Kidney epithelial cell (primary cell): Measurements from ENCODE around the gene LCOR. TPM values are rescaled to one million over a fixed set of nuclear protein-coding genes. Genes with fewer than 3 reads are reported as not detected.

Source experiments
- DNase-seq: peaks from one replicate; pipeline ENCODE4 v3.0.0-alpha.2; 2010; ENCODE audit warnings: low read depth
- H3K27me3 ChIP-seq: 2 replicates; pipeline ENCODE4 v1.6.0; 2011; ENCODE audit warnings: low read length; ENCODE audit not compliant: control insufficient read depth, insufficient read depth
- H3K36me3 ChIP-seq: 2 replicates; pipeline ENCODE4 v1.5.1; 2011; ENCODE audit warnings: low read length; ENCODE audit not compliant: control insufficient read depth, insufficient read depth
- H3K4me3 ChIP-seq: 2 replicates; pipeline ENCODE4 v1.5.1; 2011; ENCODE audit warnings: low read depth, mild to moderate bottlenecking, control low read depth, low read length
- CTCF ChIP-seq: IDR thresholded peaks from 2 replicates; pipeline ENCODE4 v1.5.1; 2011; ENCODE audit warnings: mild to moderate bottlenecking, moderate library complexity, low read length, control low read depth, inconsistent platforms; ENCODE audit not compliant: insufficient read depth, poor library complexity, severe bottlenecking
- total RNA-seq: library from RNA; depleted of rRNA; stranded (reverse); fragments of >200 nt; gene quantifications from 2 replicates; pipeline ENCODE4 v1.2.3, GENCODE V29; 2015

Gene LCOR
- total RNA-seq, 1 donor from 2014 or later = 29.8 TPM

GRCh38 chr10:97013568-97013967 is 181.5 kb downstream of the LCOR start:
- DNase-seq = no peak
- no peaks in the 10 kb centered on the region for H3K36me3 ChIP-seq
- H3K27me3 ChIP-seq = peaks cover 2% of the 10 kb centered on the region
- H3K4me3 ChIP-seq = no peak overlapping the region
- no peak for TF ChIP-seq CTCF

- H3K36me3 ChIP-seq = no peaks in the 10 kb centered on the region
- no peak for TF ChIP-seq CTCF
- DNase-seq = no peak
- H3K27me3 ChIP-seq = peaks cover 2% of the 10 kb centered on the region
- no peak overlapping the region for H3K4me3 ChIP-seq
These were observed 181.9 kb downstream of the LCOR start for GRCh38 chr10:97013983-97014382.

- Histone ChIP-seq H3K4me3 (no peak overlapping the region), H3K27me3 (peaks cover 2% of the 10 kb centered on the region), H3K36me3 (no peaks in the 10 kb centered on the region)
- TF ChIP-seq CTCF = no peak
- DNase-seq = no peak
These were observed 183.1 kb downstream of the LCOR start for GRCh38 chr10:97015240-97015639.

DNA sequence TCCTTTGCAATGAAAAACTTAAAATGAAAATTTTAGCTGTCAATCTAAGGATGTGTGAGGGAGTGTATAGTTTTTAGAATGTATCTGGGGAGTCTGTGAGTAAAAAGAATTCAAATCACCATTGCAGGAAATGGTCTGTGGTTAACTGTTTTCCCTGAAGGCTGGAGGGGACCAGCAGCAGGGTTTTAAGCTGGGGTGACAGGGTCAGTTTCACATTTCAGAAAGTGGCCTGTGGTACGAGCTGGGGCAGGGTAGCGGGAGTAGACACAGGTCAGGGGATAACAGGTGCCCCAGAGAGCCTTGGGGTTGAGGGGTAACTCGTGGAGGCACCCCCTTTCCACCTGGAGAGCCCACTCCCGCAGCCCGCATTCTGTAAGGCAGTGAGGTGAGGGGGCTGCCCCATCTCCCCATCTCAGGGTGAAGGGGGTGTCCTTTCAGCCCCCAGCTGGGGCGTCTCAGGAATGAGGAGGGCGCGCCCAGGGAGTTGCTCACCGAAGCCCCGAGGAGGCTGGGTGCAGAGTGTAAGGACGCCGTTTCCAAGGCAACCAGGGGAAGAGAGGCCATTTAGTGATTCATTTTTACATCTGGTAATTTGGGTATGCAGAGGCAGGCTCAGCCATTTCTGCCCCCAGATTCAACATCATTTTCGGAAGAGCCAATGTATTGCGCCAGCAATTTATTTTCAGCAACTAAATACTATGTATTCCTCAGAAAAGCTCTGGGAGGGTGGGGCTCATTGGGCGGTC is 184.8 kb downstream of the LCOR start:
- DNase-seq = no peak
- no peak for TF ChIP-seq CTCF
- Histone ChIP-seq H3K27me3 (no peaks in the 10 kb centered on the region), H3K4me3 (no peak overlapping the region), H3K36me3 (no peaks in the 10 kb centered on the region)

DNA sequence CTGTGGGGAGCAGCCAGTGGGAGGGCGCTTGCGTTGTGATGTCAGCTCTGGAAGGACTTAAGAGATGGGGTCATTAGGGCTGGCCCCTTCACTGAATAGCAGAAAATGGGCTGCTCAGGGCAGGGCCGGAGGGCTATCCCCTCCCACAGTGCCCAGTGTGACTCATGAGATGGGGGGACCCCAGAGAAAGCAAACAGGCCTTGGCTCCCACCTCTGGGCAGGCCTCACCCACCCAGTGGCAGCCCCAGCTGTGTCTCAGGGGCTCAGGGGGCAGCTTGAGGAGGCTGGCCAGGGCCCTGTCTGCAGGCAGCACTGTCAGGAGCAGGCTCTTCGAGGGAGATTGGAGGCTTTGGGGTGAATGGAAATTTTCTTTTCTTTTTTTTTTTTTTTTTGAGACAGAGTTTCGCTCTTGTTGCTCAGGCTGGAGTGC is 185.4 kb downstream of the LCOR start:
- no peak for TF ChIP-seq CTCF
- no peak for DNase-seq
- Histone ChIP-seq H3K27me3 (no peaks in the 10 kb centered on the region), H3K4me3 (no peak overlapping the region), H3K36me3 (no peaks in the 10 kb centered on the region)
